ENCODE measurements around the gene EPB41L4B. TPM values are rescaled to one million over a fixed set of nuclear protein-coding genes. Genes with fewer than 3 reads are reported as not detected.

The EPB41L4B gene
- total and polyA plus RNA-seq, 2 experiments from 2014 or later = 11.0 to 32.2 TPM

GRCh38 chr9:109344866-109345265 lies 24.0 kb upstream of the EPB41L4B start (continued):
- TF ChIP-seq, protein P1, sequence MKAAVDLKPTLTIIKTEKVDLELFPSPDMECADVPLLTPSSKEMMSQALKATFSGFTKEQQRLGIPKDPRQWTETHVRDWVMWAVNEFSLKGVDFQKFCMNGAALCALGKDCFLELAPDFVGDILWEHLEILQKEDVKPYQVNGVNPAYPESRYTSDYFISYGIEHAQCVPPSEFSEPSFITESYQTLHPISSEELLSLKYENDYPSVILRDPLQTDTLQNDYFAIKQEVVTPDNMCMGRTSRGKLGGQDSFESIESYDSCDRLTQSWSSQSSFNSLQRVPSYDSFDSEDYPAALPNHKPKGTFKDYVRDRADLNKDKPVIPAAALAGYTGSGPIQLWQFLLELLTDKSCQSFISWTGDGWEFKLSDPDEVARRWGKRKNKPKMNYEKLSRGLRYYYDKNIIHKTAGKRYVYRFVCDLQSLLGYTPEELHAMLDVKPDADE (IDR thresholded peaks at IDR 0.05) = no peak
- no peak for TF ChIP-seq JUNB (IDR thresholded peaks at IDR 0.05; ENCODE audit: unreplicated experiment)
- TF ChIP-seq, protein P2, sequence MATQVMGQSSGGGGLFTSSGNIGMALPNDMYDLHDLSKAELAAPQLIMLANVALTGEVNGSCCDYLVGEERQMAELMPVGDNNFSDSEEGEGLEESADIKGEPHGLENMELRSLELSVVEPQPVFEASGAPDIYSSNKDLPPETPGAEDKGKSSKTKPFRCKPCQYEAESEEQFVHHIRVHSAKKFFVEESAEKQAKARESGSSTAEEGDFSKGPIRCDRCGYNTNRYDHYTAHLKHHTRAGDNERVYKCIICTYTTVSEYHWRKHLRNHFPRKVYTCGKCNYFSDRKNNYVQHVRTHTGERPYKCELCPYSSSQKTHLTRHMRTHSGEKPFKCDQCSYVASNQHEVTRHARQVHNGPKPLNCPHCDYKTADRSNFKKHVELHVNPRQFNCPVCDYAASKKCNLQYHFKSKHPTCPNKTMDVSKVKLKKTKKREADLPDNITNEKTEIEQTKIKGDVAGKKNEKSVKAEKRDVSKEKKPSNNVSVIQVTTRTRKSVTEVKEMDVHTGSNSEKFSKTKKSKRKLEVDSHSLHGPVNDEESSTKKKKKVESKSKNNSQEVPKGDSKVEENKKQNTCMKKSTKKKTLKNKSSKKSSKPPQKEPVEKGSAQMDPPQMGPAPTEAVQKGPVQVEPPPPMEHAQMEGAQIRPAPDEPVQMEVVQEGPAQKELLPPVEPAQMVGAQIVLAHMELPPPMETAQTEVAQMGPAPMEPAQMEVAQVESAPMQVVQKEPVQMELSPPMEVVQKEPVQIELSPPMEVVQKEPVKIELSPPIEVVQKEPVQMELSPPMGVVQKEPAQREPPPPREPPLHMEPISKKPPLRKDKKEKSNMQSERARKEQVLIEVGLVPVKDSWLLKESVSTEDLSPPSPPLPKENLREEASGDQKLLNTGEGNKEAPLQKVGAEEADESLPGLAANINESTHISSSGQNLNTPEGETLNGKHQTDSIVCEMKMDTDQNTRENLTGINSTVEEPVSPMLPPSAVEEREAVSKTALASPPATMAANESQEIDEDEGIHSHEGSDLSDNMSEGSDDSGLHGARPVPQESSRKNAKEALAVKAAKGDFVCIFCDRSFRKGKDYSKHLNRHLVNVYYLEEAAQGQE (IDR thresholded peaks at IDR 0.05; ENCODE audit: unreplicated experiment) = no peak
- no peak for TF ChIP-seq CREB1 (CRISPR knock-in tag; IDR thresholded peaks at IDR 0.05; ENCODE audit: low read depth)
- no peak for TF ChIP-seq CTCF (conservative IDR thresholded peaks at IDR 0.05; ENCODE audit: low read depth in 2 of 2)
- no peak for TF ChIP-seq NANOG (IDR thresholded peaks at IDR 0.05; ENCODE audit: borderline replicate concordance)

DNA sequence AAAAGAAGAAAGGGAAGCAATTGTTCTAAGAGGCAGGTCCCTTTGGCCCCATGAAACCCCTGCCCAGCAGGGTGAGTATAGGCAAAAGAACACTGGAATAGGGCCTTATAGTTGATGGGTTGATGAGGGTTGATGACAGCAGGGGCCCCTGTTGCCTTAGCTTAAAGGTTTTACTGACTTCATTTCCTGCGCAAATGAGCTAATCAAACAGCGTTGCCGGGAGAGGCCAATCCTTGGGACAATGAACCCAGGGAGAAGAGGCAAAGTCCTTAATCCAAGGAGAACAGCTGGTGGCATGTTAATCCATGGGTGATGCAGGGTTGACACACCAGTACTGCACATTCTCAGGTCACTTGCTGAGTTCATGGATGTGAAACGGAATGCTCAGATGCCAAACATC lies 22.0 kb upstream of the EPB41L4B start:
- Histone ChIP-seq H3K27ac (ENCODE audit: low read depth) (no peak overlapping the region), H3K4me1 (ENCODE audit: insufficient read depth) (no peaks in the 10 kb centered on the region; the same call in 1 of the 2 replicates), H3K4me2 (no peak overlapping the region), H3K79me2 (replicated peaks; ENCODE audit: insufficient read depth) (no peaks in the 10 kb centered on the region), H3K9me2 (ENCODE audit: insufficient read depth) (no peaks in the 10 kb centered on the region; the same call in 1 of the 2 replicates), H3K27me3 (ENCODE audit: insufficient read depth) (no peaks in the 10 kb centered on the region), H3K4me3 (no peak overlapping the region), H3K36me3 (ENCODE audit: insufficient read depth) (no peaks in the 10 kb centered on the region), H3F3A (replicated peaks; ENCODE audit: low read depth) (no peaks in the 10 kb centered on the region; the same call in 1 of the 2 replicates), H4K20me1 (replicated peaks; ENCODE audit: insufficient read depth) (no peaks in the 10 kb centered on the region), H2AFZ (no peak overlapping the region)
- Mint-ChIP-seq H3K9me3 (no peaks in the 10 kb centered on the region), H3K4me1 (peaks cover 11% of the 10 kb centered on the region; the same call in 2 of the 3 replicates), H3K27me3 (ENCODE audit: insufficient read depth, low read depth, poor library complexity) (peaks cover 8% of the 10 kb centered on the region), H3K36me3 (ENCODE audit: low read depth) (no peaks in the 10 kb centered on the region), H3K27ac (no peak overlapping the region), H3K4me3 (no peak overlapping the region)
- no peak for ATAC-seq
- no peak for DNase-seq (ENCODE audit: low spot score)
- no peak for TF ChIP-seq EZH2phosphoT487 (IDR thresholded peaks at IDR 0.05; ENCODE audit: unreplicated experiment)
- TF ChIP-seq NANOG (IDR thresholded peaks at IDR 0.05; ENCODE audit: borderline replicate concordance) = no peak
- TF ChIP-seq CTCF (conservative IDR thresholded peaks at IDR 0.05; ENCODE audit: low read depth in 2 of 2) = no peak
- TF ChIP-seq JUNB (IDR thresholded peaks at IDR 0.05; ENCODE audit: unreplicated experiment) = no peak
